Measurements from ENCODE around the gene BLOC1S1. TPM values are rescaled to one million over a fixed set of nuclear protein-coding genes. Genes with fewer than 3 reads are reported as not detected.

Gene BLOC1S1
- total and polyA plus RNA-seq, 9 of the 15 experiments (the other 6 are each of a cell fraction or from before 2014, with no cell fraction given) = 75.2 to 161 (median 98.8) TPM

GRCh38 chr12:55727643-55728185, 11.9 kb downstream of the BLOC1S1 start (continued):
- TF ChIP-seq ZFP1 (CRISPR knock-in tag; IDR thresholded peaks at IDR 0.05) (0 out of 2 replicates have a peak, but pooled peaks have one; percentile 8), ZBTB49 (CRISPR knock-in tag; IDR thresholded peaks at IDR 0.05; ENCODE audit: borderline replicate concordance) (no peak), ZNF717 (CRISPR knock-in tag; IDR thresholded peaks at IDR 0.05) (no peak)

- ChIA-PET POLR2A (interaction anchor here (1.0 to 1.9 kb wide), 4 partner anchors 10 to 255 kb away, joined by 3 to 25 read pairs (median 7); partner anchors contain the start of gene BLOC1S1), CTCF (ENCODE audit: low intra/inter-chr PET ratio) (no interaction called here)
- peak overlapping the region; percentile 69 for H3K4me3 ChIP-seq
- 1% methylated on average over 16 of the region's 61 CpGs for WGBS (ENCODE audit: insufficient coverage, low coverage, missing lambda C conversion rate)
- H2AFZ ChIP-seq (ENCODE audit: low read depth, low read length) = peak overlapping the region; percentile 75
- peaks cover 22 to 46% of the 10 kb centered on the region in 2 experiments; a peak in 4 of 5 replicates for H3K4me1 ChIP-seq (replicated peaks in 1 of 2; ENCODE audit: control insufficient read depth in 2 of 2, insufficient read depth in 2 of 2, low read length in 2 of 2)
- peaks cover 28% of the 10 kb centered on the region for H3K79me2 ChIP-seq (ENCODE audit: control insufficient read depth, insufficient read depth, low read length)
- H3K27me3 ChIP-seq (ENCODE audit: control insufficient read depth in 2 of 2, insufficient read depth in 2 of 2, low read length in 2 of 2) = no peaks in the 10 kb centered on the region
- BruUV-seq (replicated peaks) = no TSS peak
- FAIRE-seq (no peak), DNase-seq (ENCODE audit: extremely low read depth in 1 of 4, low spot score in 3 of 4) (peak; percentile 63 to 75 (median 70)), ATAC-seq (peak; percentile 56)
- intact Hi-C loops (cut with micrococcal nuclease) = loop anchor here (1.0 kb wide), 1 partner anchor 12 kb away; the partner anchor contains the start of gene BLOC1S1
- peak overlapping the region; percentile 97 for H3K27ac ChIP-seq (ENCODE audit: extremely low read depth, low read depth, low read length)
- H3K9me1 ChIP-seq (ENCODE audit: control insufficient read depth, insufficient read depth, low read length) = no peaks in the 10 kb centered on the region
- peaks cover 39% of the 10 kb centered on the region for H3K36me3 ChIP-seq (ENCODE audit: control insufficient read depth, insufficient read depth, low read length)
- in situ Hi-C loops (cut with MboI) = no loop called here
- peak overlapping the region; percentile 95 for H3K4me2 ChIP-seq (ENCODE audit: insufficient read depth, low read length)
- peaks cover 22% of the 10 kb centered on the region; the same call in 1 of the 2 replicates for H4K20me1 ChIP-seq (replicated peaks; ENCODE audit: control insufficient read depth, insufficient read depth, low read length)
- H3K9me3 ChIP-seq (replicated peaks; ENCODE audit: control insufficient read depth, insufficient read depth, low read depth, low read length) = no peaks in the 10 kb centered on the region
- peak overlapping the region; percentile 94 to 97 for H3K9ac ChIP-seq (ENCODE audit: insufficient read depth in 1 of 2, low read depth in 2 of 2, low read length in 2 of 2)
- TF ChIP-seq ZNF436 (CRISPR knock-in tag; IDR thresholded peaks at IDR 0.05) = no peak
- no peak for TF ChIP-seq REST (IDR thresholded peaks at IDR 0.05; ENCODE audit: borderline replicate concordance)
- TF ChIP-seq REST (CRISPR knock-in tag; IDR thresholded peaks at IDR 0.05; ENCODE audit: low read depth) = no peak
- no peak for TF ChIP-seq ZNF134 (CRISPR knock-in tag; conservative IDR thresholded peaks at IDR 0.05)
- TF ChIP-seq YY1 (IDR thresholded peaks at IDR 0.05; ENCODE audit: borderline replicate concordance in 1 of 3, control insufficient read depth in 1 of 3, extremely low read depth in 1 of 3, insufficient read depth in 3 of 3, insufficient read length in 1 of 3, insufficient replicate concordance in 2 of 3, low read depth in 1 of 3, low read length in 2 of 3) = peak in 2 of 3 experiments; percentile 48 to 58
These were observed 12.5 kb downstream of the BLOC1S1 start for GRCh38 chr12:55728186-55728938.
